DMS 273 treated with DMSO at 0.1 percent for 48 hours (cell line): Measurements from ENCODE around the gene RANBP6.
"Not testable (repeated sequence)": the region's sequence is repeated elsewhere in the genome, so short reads cannot be mapped to it uniquely, and the experiment has no call there.

Source experiments
- DNase-seq: peaks from one replicate; lab custom pipeline; 2025; lab: John Stamatoyannopoulos, UW

The RANBP6 gene

DNA sequence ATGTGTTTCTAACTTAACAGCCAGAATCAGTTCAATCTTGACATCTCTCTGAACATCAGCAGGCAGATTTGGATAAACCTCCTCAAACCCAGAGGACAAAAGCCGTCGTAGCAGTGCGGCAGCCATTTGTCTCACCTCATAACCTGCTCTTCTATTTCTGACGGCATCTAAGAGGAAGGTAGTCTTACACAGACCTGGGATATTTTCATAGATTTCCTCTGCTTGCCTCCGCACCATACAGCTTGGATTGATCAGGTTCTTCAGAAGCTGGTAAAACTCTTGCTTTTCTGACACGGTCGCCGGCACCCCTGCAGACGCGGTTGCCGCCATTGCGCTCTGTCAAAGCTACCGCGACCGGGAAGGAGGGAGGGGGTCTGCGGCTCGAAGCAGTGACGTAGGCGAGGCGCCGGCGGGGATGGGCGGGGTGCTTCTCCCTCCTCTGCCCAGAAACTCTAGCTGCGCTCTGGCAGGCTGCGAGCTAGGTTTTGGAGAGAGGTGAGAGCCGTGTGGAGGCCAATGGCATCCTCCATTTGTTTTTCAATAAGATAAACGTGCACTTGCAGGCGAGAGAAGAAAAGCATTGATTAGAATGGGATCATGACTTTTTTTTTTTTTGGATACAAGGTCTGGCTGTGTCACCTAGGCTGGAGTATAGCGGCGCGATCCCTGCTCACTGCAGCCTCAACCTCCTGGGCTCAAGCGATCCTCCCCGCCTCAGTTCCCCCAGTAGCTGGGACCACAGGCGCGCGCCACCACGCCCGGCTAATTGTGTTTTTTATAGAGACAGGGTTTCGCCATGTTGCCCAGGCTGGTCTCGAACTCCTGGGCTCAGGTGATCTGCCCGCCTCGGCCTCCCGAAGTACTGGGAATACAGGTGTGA, at the start of gene RANBP6:
Gene RANBP6, minus strand, starts transcription at position 347 of the 880 bp plus-strand sequence. Its CDS starts 17 bp downstream, at position 330.
- DNase-seq = peak; percentile 70

DNA sequence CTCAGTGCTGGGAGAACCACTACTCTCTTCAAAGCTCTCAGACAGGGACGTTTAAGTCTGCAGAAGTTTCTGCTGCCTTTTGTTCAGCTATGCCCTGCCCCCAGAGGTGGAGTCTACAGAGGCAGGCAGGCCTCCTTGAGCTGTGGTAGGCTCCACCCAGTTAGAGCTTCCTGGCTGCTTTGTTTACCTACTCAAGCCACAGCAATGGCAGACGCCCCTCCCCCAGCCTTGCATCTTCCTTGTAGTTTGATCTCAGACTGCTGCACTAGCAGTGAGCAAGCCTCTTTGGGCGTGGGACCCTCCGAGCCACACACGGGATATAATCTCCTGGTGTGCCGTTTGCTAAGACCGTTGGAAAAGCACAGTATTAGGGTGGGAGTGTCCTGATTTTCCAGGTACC, 47.7 kb upstream of the RANBP6 start:
- DNase-seq = not testable (repeated sequence)

DNA sequence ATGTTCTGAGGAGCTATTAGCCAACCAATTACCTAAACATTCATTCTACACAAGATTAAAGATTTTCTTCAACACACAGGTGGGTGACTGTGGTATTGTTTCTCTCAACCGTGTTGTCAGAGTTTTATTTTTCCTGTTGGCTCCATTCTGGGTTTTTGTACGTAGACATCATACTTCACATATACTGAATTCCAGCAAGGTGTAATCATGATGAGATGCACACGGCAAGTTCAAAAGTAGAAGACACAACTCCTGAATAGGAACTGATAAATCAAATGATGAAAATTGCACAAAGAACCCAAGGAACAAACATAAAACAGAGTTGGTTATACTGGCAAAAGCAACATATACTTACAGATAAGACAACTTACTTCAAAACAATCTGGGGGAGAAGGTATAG, 40.2 kb upstream of the RANBP6 start:
- no peak for DNase-seq

DNA sequence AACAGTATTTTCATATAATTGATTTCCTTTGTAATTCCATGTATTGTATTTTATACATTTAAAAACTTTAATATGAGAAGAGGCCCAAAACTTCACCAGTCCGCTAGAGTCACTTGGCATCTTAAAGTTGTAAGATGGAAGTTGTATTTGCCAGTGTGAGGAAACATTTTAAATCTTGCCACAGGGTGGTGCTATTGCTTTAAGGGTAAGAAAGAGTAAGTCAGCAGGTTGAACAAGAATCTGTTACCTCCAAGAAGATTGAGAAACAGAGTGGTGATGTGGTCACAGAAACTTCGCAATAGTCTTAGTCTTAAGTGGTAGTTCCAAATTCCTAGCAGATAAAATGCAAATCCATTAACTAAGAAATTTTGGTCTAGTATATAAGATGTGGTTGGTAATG, 39.8 kb upstream of the RANBP6 start:
- DNase-seq = peak; percentile 70

DNA sequence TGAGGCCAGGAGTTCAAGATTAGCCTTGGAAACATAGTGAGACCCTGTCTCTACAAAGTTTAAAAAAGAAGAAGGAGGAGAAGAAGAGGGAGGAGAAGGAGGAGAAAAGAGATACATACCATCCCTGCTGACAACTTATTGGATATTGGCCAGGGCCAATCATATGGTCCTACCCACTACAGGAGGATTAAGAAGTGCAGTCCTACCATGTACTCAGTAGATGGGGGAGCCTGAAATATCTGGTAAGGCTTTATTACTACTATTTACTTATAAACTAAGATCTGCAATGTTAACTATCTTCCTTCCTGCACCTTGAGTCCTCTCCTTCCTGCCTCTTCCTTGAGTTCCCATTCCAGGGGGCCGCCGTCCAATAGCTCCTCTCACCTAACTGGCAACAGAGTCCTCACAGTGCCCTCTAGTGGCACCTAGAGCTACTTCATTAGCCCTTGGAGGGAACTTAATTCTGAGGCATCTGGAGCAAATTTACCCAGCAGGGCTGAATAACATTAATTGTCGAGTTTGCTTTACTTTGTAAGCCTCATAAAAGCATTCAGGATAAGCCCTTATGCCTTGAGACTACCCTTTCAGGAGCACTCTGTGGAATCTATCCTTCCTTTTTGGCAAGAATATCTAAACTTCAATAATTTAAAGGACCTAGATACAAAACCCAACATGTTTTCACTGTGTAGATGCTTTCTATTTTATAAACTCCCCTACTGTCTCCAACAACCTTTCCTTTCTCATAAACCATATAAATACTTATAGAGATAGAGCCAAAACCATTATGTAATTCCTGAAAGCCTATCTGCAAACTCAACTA, 39.1 kb upstream of the RANBP6 start:
- peak; percentile 61 for DNase-seq

GRCh38 chr9:6052293-6052919, 37.0 kb upstream of the RANBP6 start:
- no peak for DNase-seq

GRCh38 chr9:6051511-6051950, 36.1 kb upstream of the RANBP6 start:
- no peak for DNase-seq

DNA sequence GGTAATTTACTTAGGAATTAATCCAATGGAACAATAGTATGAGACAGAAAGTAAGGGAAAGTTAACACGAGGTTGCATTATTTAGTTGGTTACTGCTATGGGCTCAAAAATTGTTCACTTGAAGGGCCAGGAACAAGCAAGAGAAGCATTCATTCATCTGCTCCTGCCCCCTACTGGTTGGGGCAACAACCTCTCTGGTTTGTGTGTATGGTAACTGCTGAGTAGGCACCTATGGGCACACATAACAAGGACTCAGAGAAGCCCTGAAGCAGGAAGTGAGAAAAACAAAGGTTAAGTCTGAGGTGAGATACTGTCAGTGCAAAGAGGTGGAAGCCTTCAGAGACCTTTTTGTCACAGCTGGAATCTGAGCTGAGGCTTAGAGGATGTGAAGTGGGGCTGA, 34.4 kb upstream of the RANBP6 start:
- no peak for DNase-seq

GRCh38 chr9:6048039-6048438, 32.6 kb upstream of the RANBP6 start:
- no peak for DNase-seq

DNA sequence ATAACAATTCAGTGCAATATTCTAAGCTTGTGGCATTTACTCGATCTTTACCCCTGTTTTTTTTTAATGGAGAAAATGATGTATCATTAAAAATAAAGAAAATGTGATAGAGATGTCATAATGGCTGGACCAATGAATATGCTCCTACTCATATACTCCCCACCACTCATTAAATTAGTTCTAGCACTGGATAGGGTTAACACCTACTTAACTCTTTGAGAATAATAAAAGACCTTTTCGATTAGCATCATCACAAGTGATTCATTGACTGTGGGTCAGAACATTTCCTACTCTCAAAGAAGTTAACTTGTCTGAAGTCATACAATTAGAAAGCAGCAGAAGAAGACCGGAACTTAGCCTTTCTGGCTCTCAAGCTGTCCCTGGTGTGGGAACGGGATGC, 31.6 kb upstream of the RANBP6 start:
- no peak for DNase-seq

DNA sequence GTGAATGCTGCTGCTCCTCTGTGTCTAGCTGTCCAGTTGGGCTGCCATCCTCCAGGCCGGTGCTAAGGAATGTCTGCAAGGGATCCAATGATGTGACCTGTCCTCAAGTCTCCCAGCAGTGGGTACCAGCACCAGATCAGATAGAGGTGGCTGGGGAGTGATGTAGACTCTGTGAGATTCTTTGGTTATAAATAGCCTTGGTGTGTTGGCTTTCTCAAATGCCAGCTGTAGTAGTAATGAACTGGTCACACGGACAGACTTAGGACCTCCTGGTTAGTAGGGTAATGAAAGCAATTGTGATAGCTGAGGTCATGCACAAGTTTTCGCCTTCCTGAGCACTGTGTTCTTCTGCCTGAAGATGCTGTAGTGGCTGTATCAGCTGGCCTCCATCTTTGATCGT, 29.9 kb upstream of the RANBP6 start:
- no peak for DNase-seq

GRCh38 chr9:6040077-6040476, 24.7 kb upstream of the RANBP6 start:
- no peak for DNase-seq

- no peak for DNase-seq
These were observed 21.0 kb upstream of the RANBP6 start for GRCh38 chr9:6036391-6036790.

DNA sequence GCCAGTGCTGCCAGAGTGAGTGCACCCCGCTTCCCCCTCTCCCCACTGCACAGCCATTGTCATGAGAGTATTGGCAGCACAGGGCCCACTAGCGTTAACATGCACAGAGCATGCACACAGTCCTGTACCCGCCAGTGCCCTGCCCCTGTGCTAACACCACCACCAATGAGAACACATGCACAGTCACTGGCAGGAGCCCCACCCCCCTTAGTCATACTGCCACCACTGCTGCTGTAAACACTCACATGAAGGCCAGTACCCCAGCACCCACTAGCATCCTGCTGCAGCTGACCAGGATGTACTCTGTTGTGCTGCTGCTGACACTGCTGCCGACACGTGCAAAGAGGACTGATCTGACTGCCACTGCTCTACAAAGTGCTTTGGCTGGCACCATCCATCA, 19.5 kb upstream of the RANBP6 start:
- DNase-seq = no peak

- DNase-seq = no peak
These were observed 14.3 kb upstream of the RANBP6 start for GRCh38 chr9:6029604-6030274.

GRCh38 chr9:6024035-6024554, 8.7 kb upstream of the RANBP6 start:
- no peak for DNase-seq

DNA sequence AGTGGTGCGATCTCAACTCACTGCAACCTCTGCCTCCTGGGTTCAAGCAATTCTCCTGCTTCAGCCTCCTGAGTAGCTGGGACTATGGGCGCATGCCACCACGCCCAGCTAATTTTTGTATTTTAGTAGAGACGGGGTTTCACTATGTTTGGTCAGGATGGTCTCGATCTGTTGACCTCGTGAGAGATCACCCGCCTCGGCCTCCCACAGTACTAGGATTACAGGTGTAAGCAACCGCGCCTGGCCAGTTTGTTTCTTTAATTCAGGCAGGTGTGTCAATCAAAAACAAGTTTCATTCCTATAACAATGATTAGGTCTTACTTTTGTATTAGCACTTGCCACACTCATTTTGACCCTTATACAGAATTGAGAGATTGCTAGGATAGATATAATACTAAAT, 1.6 kb upstream of the RANBP6 start:
- DNase-seq = not testable (repeated sequence)

- DNase-seq = no peak
These were observed 654 bp downstream of the RANBP6 start for GRCh38 chr9:6014670-6015270.

- peak; percentile 93 for DNase-seq
These were observed 7.0 kb downstream of the RANBP6 start for GRCh38 chr9:6008169-6008979.

- DNase-seq = no peak
These were observed 7.7 kb downstream of the RANBP6 start for GRCh38 chr9:6007770-6008168.
